Upper lobe of left lung (tissue), 6 donors: ENCODE data around the gene CASP10. TPM values are rescaled to one million over a fixed set of nuclear protein-coding genes. Genes with fewer than 3 reads are reported as not detected.

Experiments
- ATAC-seq, 2 donors: fragments of 200-7000 bp; cut with Tn5 transposase; one replicate each; pipeline ENCODE4 v1.9.1; 2022; ENCODE audit warnings: mild to moderate bottlenecking in 2 of 2, moderate library complexity in 2 of 2; ENCODE audit not compliant: low FRiP score in 2 of 2
- DNase-seq, 2 donors: peaks; one replicate each; pipeline ENCODE4 v3.0.0-alpha.2; 2019 to 2020
- H3K27ac ChIP-seq, 4 donors: fragments of 200-600 bp; sonication (generic); one replicate each; pipeline ENCODE4 v1.5.1; 2016 to 2019
- H3K27me3 ChIP-seq, 4 donors: fragments of 200-600 bp; sonication (generic); one replicate each; pipeline ENCODE4 v1.5.1; 2017 to 2019
- H3K36me3 ChIP-seq, 4 donors: fragments of 200-600 bp; sonication (generic); one replicate each; pipeline ENCODE4 v1.5.1; 2016 to 2019
- H3K4me1 ChIP-seq, 4 donors: fragments of 200-600 bp; sonication (generic); one replicate each; pipeline ENCODE4 v1.5.1; 2018 to 2019
- H3K4me3 ChIP-seq, 4 donors: fragments of 200-600 bp; sonication (generic); one replicate each; pipeline ENCODE4 v1.5.1; 2017 to 2019; ENCODE audit warnings: mild to moderate bottlenecking in 2 of 4, moderate library complexity in 1 of 4
- H3K9me3 ChIP-seq, 4 donors: fragments of 200-600 bp; sonication (generic); one replicate each; pipeline ENCODE4 v1.5.1; 2018 to 2019
- CTCF ChIP-seq, 6 experiments: fragments of 450-650 bp in 4 of 6; fragments of 200-600 bp in 2 of 6; sonication (generic) in 2 of 6; IDR thresholded peaks; one replicate each; pipeline ENCODE4 v1.5.1; 2016 to 2019; ENCODE audit warnings: antibody characterized with exemption in 6 of 6
- EP300 ChIP-seq, 4 donors: sonication (generic); formaldehyde crosslinking; IDR thresholded peaks; one replicate each; pipeline ENCODE4 v1.5.1; 2017; ENCODE audit warnings: antibody characterized with exemption in 4 of 4, control low read depth in 2 of 4
- POLR2A ChIP-seq, 4 donors: fragments of 450-650 bp; IDR thresholded peaks; one replicate each; pipeline ENCODE4 v1.5.1; 2016 to 2017; ENCODE audit warnings: antibody characterized with exemption in 4 of 4, mild to moderate bottlenecking in 2 of 4
- POLR2AphosphoS5 ChIP-seq, 2 donors: sonication (generic); formaldehyde crosslinking; IDR thresholded peaks; one replicate each; pipeline ENCODE4 v1.5.1; 2017; ENCODE audit warnings: antibody characterized with exemption in 2 of 2
- WGBS, 2 donors: methylation state at CpG; one replicate each; pipeline ENCODE4 v1.1.5; 2017 to 2018; 5-methylcytosine and 5-hydroxymethylcytosine counted together
- total RNA-seq, 6 donors: library from RNA; depleted of rRNA in 4 of 6; stranded (reverse); fragments of >200 nt in 4 of 6; gene quantifications; one replicate each; pipeline versions ENCODE4 v1.1.0 to v1.2.1, GENCODE V29; 2016 to 2021
- donor health status: DM: no; HTN: no; CAD: no; lungs with moderate emphysema.
- donor health status: DM: no; HTN: yes; CAD: no; lungs with severe emphysema.

CASP10 gene
- total RNA-seq, 6 donors from 2014 or later: 21.1 to 67.1 (median 29.9) TPM

- no peak overlapping the region for H3K4me3 ChIP-seq
- H3K27ac ChIP-seq: no peak overlapping the region
- no peaks in the 10 kb centered on the region for H3K9me3 ChIP-seq
- H3K4me1 ChIP-seq: peaks cover 14 to 21% (median 19%) of the 10 kb centered on the region in 4 donors
- no peak for DNase-seq
- 67 to 83% methylated on average over 1 of the region's 1 CpG for WGBS, 2 donors
- H3K36me3 ChIP-seq: peaks cover 0 to 27% (median 18%) of the 10 kb centered on the region in 4 donors
- H3K27me3 ChIP-seq: no peaks in the 10 kb centered on the region
- ATAC-seq: no peak
- TF ChIP-seq CTCF (IDR thresholded peaks at IDR 0.05) (no peak), POLR2A (IDR thresholded peaks at IDR 0.05) (no peak), POLR2AphosphoS5 (IDR thresholded peaks at IDR 0.05) (no peak), EP300 (IDR thresholded peaks at IDR 0.05) (no peak)
Measured at GRCh38 chr2:201216918-201217317, 34.0 kb downstream of the CASP10 start.

- H3K4me3 ChIP-seq: no peak overlapping the region
- H3K27ac ChIP-seq: peak overlapping the region in 3 of 4 donors; percentile 63 to 77 (median 75)
- H3K4me1 ChIP-seq: peaks cover 14 to 22% (median 20%) of the 10 kb centered on the region in 4 donors
- DNase-seq (no peak), ATAC-seq (no peak)
- H3K27me3 ChIP-seq: no peaks in the 10 kb centered on the region
- WGBS, 2 donors: 89 to 93% methylated on average over 6 of the region's 6 CpGs
- H3K9me3 ChIP-seq: no peaks in the 10 kb centered on the region
- no peak for TF ChIP-seq EP300 (IDR thresholded peaks at IDR 0.05)
- TF ChIP-seq POLR2A (IDR thresholded peaks at IDR 0.05): no peak
- no peak for TF ChIP-seq POLR2AphosphoS5 (IDR thresholded peaks at IDR 0.05)
- no peak for TF ChIP-seq CTCF (IDR thresholded peaks at IDR 0.05)
- peaks cover 0 to 27% (median 18%) of the 10 kb centered on the region in 4 donors for H3K36me3 ChIP-seq
Measured at GRCh38 chr2:201218780-201219179, 35.8 kb downstream of the CASP10 start.

GRCh38 chr2:201219328-201220096 is 36.6 kb downstream of the CASP10 start:
- ATAC-seq: peak in 1 of 2 donors; percentile 70
- 72 to 77% methylated on average over 5 of the region's 5 CpGs for WGBS, 2 donors
- TF ChIP-seq POLR2A (IDR thresholded peaks at IDR 0.05) (no peak), EP300 (IDR thresholded peaks at IDR 0.05) (no peak), POLR2AphosphoS5 (IDR thresholded peaks at IDR 0.05) (no peak), CTCF (IDR thresholded peaks at IDR 0.05) (no peak)
- Histone ChIP-seq H3K9me3 (no peaks in the 10 kb centered on the region), H3K4me1 (peaks cover 14 to 24% (median 20%) of the 10 kb centered on the region in 4 donors), H3K27me3 (no peaks in the 10 kb centered on the region), H3K36me3 (peaks cover 0 to 27% (median 18%) of the 10 kb centered on the region in 4 donors), H3K4me3 (no peak overlapping the region), H3K27ac (peak overlapping the region; percentile 61 to 77 (median 69))
- DNase-seq: peak in 1 of 2 donors; percentile 35

- WGBS, 2 donors: 15 to 41% methylated on average over 4 of the region's 4 CpGs
- H3K36me3 ChIP-seq: peaks cover 0 to 27% (median 18%) of the 10 kb centered on the region in 4 donors
- H3K9me3 ChIP-seq: no peaks in the 10 kb centered on the region
- ATAC-seq: no peak
- peak overlapping the region; percentile 61 to 77 (median 69) for H3K27ac ChIP-seq
- peak in 1 of 2 donors; percentile 48 for DNase-seq
- TF ChIP-seq POLR2A (IDR thresholded peaks at IDR 0.05) (no peak), POLR2AphosphoS5 (IDR thresholded peaks at IDR 0.05) (no peak), CTCF (IDR thresholded peaks at IDR 0.05) (no peak), EP300 (IDR thresholded peaks at IDR 0.05) (no peak)
- H3K27me3 ChIP-seq: no peaks in the 10 kb centered on the region
- H3K4me1 ChIP-seq: peaks cover 14 to 24% (median 20%) of the 10 kb centered on the region in 4 donors
- no peak overlapping the region for H3K4me3 ChIP-seq
Measured at GRCh38 chr2:201220102-201220570, 37.2 kb downstream of the CASP10 start.
